OCI-LY3 (cell line): Measurements from ENCODE around the gene ENOPH1.

Experiments
- CTCF ChIP-seq: fragments of 200-600, 300-600 bp; sonication (generic); IDR thresholded peaks from 2 replicates; pipeline ENCODE4 v1.5.1; 2014; ENCODE audit warnings: antibody characterized with exemption, low read length, low read depth
- EZH2phosphoT487 ChIP-seq: fragments of 200-600 bp; shearing (Covaris generic); IDR thresholded peaks from 2 replicates; pipeline ENCODE4 v1.6.1; 2018; ENCODE audit warnings: antibody characterized with exemption, mixed run types, low read depth

- TF ChIP-seq CTCF, result no peak
- TF ChIP-seq EZH2phosphoT487, result no peak
Measured at GRCh38 chr4:82452026-82452425, 21.6 kb downstream of the ENOPH1 start.
